Articular chondrocyte of knee joint (primary cell): ENCODE measurements around the gene METTL21C. TPM values are rescaled to one million over a fixed set of nuclear protein-coding genes. Genes with fewer than 3 reads are reported as not detected.

ENCODE experiments used
- total RNA-seq: library from RNA; depleted of rRNA; stranded (reverse); fragments of >200 nt; gene quantifications from 2 replicates; pipeline ENCODE4 v1.2.3, GENCODE V29; 2012

The METTL21C gene
- total RNA-seq: 0.11 TPM in 1 of 2 replicates, not detected in the other

GRCh38 chr13:102694937-102695336, at the start of gene METTL21C:
TSS of gene METTL21C (minus strand) at chr13:102695044. CDS start at chr13:102694498, 546 bp downstream.

Other genes with a start within 250 kb of the METTL21C start
- 65.2 and 86.4 TPM in 2 replicates for gene TPP2, start 98.1 kb downstream of the METTL21C start, total RNA-seq
- gene TEX30, start 78.7 kb upstream of the METTL21C start, total RNA-seq: 10.2 and 15.6 TPM in 2 replicates
- 18.2 and 18.8 TPM in 2 replicates for gene POGLUT2, start 103.9 kb upstream of the METTL21C start, total RNA-seq
- gene BIVM, start 104.1 kb upstream of the METTL21C start, total RNA-seq: 35.3 and 45.2 TPM in 2 replicates
- gene ERCC5, start 151.0 kb upstream of the METTL21C start, total RNA-seq: 85.6 and 91.8 TPM in 2 replicates